ENCODE data around the gene SUPT3H.

GRCh38 chr6:44925100-44925739, 452.5 kb downstream of the SUPT3H start:
- TF ChIP-seq, protein P1, sequence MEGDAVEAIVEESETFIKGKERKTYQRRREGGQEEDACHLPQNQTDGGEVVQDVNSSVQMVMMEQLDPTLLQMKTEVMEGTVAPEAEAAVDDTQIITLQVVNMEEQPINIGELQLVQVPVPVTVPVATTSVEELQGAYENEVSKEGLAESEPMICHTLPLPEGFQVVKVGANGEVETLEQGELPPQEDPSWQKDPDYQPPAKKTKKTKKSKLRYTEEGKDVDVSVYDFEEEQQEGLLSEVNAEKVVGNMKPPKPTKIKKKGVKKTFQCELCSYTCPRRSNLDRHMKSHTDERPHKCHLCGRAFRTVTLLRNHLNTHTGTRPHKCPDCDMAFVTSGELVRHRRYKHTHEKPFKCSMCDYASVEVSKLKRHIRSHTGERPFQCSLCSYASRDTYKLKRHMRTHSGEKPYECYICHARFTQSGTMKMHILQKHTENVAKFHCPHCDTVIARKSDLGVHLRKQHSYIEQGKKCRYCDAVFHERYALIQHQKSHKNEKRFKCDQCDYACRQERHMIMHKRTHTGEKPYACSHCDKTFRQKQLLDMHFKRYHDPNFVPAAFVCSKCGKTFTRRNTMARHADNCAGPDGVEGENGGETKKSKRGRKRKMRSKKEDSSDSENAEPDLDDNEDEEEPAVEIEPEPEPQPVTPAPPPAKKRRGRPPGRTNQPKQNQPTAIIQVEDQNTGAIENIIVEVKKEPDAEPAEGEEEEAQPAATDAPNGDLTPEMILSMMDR (IDR thresholded peaks at IDR 0.05), result no peak
- no peak for TF ChIP-seq POLR2A (IDR thresholded peaks at IDR 0.05)

All from right lobe of liver (tissue), 4 donors.